Mesenteric fat pad (tissue), 1 donor: Measurements from ENCODE around the gene AGTRAP. TPM values are rescaled to one million over a fixed set of nuclear protein-coding genes. Genes with fewer than 3 reads are reported as not detected.

Experiments used
- DNase-seq: peaks from one replicate; pipeline ENCODE4 v3.0.0-alpha.2; 2020; ENCODE audit warnings: low spot score
- total RNA-seq: library from RNA; stranded (reverse); fragmentation: NEBNext Ultra II Directional; extraction: Animal tissue kit (Norgen Biotek cat#: 25700); gene quantifications from one replicate; pipeline ENCODE4 v1.2.1, GENCODE V29; 2021
- donor health status: DM: yes; HTN: yes; CAD: no.

AGTRAP gene
- total RNA-seq, 1 donor from 2014 or later: 39.8 TPM

DNA sequence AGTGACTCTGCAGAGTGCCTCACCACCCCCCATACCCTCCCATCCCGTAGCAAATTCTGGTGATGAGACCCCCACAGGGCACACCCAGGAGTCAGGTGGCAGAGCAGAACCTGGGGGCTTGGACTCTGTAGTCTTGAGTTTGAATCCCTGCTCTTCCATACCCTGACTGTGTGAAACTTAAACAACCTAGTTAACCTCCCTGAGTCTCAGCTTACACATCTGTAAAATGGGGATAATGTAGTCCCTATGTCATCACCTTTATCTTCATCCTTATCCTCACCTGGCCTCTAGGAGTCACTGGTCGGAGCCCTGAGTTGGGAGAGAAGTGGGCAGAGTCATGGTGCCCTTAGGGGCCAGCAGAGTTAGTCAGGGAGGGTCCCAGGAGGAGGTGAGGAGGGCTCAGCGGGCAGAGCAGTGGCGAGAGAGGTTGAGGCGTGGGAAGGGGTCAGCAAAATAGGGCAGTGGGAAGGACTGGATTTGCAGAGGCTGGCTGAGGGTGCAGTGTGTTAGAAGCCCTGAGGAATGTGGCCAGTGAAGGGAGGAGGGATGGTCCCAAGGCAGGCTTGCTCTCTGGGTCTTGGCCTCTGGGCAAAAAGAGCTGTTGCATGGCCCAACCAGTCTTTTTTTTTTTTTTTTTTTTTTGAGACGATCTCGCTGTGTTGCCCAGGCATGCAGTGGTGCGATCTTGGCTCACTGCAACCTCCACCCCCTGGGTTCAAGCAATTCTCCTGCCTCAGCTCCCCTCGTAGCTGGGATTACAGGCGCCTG lies 44.6 kb downstream of the AGTRAP start:
- no peak for DNase-seq

DNA sequence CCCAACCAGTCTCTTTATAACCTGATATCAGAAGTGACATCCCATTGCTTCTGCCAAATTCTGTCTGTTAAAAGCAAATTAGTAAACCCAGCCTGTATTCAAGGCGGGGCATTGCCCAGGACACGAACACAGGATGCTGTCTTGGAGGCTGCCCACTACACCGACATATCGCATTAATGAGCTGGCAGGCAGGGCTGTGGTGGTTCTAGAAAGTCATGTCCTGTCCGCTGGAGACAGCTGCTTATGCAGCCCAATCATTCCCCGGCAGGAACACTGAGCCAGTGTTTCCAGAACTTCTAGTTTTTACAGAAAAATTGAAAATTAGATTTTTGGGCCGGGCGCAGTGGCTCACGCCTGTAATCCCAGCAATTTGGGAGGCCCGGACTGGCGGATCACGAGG lies 45.4 kb downstream of the AGTRAP start:
- DNase-seq: no peak

DNA sequence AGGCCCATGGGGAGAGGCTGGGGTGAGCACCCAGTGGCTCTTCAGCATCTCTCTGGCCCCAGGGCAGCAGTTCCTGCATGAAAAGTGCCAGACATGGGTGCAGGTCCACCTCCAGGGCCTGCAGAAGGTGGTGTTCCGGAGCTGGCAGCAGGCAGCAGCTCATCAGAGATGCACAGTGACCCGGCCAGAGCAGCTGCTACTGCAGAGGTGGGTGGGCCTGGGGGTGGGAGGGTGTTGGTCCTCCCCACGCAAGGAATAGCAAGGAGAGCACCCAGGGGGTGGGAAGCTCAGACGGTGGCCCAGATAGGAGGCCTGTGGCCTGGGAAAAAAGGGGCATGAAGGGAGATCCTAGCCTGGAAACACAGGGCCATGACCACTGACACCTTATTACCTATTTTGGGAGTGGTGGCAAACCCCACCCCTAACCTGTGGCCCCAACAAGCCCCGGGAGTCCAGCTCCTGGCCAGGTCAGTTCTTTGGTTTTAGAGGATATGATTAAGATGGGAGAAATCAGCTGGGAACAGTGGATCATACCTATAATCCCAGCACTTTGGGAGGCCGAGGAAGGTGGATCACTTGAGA lies 46.3 kb downstream of the AGTRAP start:
- no peak for DNase-seq

DNA sequence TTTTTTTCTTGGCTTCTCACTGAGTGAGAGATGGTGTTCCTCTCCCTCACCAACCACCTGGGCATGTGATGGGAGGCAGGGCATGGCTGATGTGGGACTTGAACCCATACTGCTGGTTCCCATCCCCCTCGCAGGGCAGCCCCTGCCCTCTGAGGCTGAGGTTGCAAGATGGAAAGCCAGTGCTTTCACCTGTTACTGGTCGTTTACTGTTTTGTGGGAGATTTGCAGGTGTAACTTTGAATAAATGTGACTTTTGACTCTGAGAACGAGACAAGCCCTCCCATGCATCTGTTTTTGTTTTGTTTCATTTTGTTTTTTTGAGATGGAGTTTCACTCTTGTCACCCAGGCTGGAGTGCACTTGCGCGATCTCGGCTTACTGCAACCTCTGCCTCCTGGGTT lies 47.6 kb downstream of the AGTRAP start:
- DNase-seq: no peak

DNA sequence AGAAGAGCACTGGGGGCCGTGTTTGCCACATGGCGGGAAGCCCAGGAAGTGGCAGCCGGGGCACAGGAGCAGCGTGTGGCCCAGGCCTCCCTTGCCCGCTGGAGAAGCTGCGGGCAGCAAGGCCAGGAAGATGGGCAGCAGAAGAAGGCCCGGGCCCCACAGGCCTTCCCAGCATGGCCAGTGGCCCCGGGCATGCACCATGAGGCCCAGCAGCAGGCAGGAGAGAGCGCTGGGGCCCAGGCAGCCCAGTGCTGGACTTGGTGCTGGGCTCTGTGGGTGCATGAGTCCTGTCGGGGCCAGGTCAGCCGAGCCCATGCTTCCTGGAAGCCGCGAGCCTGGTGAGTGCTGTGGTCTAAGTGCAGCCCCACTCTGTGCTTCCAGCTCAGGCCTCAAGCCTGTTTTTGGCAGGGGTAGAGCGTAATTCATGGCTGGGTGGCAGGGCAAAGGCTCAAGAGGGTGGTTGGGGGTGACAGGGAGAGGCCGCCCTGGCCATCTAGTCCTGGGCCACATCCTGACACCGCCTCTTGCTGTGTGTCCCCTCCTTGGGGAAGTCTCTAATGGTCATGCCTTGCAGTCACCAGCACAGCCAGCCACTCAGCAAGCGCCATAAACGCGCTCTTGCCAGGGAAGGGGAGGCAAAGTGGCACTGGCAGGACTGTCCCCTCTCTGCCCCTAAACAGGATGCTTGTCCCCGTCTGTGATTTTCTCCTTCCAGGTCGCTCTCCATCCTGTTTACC lies 48.5 kb downstream of the AGTRAP start:
- no peak for DNase-seq

DNA sequence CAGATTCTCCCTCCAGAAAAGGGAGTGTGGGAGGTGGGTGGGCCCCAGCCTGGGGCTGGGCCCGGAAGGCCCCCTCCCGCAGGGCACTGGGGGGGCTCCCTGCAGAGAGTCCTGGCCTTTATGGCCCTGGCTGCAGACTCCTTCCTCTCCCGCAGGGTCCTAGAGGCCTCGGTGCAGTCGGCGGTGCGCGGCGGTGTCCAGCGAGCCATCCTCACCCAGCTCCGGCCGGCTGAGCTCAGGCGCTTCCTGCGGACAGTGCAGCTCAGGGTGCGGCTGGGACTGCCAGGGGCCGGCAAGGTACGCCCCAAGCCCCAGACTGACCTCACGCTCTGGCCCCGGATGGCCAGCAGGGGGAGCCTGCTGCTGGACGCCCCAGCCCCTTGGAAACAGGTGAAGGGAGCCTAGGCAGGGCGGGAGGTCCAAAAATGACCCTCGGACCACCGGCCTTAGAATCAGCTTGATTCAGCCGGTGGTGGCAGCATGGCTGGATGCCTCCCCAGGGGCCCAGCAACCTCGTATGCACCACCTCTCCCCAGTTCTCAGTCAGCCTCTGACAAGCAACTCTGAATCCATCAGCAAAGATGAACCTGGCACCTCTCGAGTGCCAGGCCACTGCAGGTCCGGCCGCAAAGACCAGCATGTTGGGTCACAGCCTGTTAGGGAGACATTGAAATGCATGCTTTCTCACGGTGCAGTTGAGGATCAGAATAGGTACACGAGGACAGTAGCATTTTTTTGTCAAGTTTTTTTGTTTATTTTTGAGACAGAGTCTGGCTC lies 49.2 kb downstream of the AGTRAP start:
- DNase-seq: no peak

DNA sequence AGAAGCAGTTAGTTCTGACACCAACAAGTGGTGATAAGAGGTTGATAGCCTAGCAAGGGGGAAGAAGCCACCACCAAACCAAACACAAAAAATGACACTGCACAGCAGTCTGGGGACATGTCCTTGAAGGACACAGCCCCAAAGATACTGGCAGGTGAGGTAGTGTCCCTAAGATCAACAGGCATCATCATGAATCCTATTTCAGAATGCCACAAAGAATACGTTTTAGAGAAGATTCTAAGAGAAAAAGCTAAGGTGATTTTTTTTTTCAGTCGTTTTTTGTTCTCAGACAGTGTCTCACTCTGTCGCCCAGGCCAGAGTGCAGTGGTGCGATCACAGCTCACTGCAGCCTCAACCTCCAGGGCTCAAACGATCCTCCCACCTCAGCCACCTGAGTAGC lies 50.2 kb downstream of the AGTRAP start:
- DNase-seq: no peak

DNA sequence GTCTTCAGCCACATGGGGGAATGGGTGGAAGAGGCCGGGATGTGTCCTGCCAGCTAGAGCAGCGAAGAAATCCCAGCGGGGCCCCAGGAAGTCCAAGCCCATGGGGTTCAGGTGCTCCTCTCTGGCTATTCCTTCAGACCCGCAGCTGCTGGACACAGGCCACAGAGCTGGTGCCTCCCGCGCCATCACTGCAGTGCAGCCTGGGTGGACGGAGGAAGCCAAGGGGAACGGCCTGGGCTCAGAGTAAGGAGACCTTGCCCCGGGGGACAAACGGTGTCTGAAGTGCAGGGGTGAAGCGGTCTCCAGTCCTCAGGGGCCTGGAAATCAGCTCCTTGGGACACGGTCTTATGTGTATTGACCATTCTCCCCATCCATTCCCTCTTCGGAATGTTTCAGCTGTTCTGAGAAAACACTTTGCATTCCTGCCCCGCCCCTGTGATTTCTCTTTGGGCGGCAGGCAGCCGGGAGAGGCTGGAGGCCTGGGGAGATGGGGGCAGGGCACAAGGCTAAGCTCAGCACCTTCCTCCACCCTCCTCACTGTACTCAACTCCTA lies 51.4 kb downstream of the AGTRAP start:
- no peak for DNase-seq

DNA sequence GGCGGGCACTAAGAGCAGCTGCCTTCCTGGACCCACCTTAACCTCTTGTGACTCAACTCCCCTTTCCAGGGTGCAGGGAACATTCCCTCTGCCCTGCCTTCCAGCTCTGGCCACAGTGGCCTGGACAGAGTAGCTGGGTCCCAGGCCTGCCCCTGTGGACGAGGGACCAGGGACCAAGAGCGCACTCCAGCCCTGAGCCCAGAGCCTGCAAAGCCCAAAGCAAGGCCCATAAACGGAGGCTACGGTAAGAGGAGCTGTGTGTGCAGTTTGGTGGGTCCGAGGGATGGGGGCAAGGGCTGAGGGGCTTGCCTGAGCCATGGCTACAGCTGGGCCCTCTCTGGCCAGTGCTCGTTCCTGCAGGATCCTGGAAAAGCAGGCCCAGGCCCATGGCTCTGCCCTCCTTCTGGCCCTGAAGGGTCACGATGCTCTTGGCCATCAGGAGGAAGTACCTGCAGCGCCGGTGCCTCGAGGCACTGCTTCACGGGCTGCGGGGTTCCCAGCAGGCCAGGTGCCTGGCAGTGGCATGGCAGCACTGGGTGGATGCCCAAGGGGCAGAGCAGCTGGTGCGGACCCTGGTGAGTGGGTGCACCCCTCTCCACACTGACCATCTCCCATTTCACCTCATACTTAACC lies 52.0 kb downstream of the AGTRAP start:
- no peak for DNase-seq

DNA sequence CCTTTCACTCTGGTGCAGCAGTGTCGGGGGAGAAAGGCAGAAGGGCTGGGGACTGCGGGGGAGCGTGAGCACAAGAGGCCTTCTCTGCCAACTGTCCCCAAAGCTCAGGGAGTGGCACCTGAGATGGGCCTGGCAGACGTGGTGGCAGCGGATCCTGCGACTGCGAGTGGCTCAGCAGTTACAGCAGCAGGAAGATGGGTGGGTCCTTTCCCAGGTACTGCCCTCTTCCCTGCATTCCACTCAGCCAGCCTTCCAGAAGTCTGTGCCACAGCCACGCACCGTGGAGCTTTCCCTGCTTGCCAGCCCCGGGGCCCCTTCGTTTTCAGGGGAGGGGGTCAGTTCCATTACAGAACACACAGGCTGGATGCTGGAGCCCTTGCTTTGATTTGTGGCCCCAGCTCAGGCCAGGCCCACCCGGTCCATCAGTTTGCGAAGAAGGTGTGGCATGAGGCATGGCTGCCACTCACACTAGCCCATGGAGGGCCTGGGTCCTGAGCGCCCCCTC lies 52.7 kb downstream of the AGTRAP start:
- no peak for DNase-seq

DNA sequence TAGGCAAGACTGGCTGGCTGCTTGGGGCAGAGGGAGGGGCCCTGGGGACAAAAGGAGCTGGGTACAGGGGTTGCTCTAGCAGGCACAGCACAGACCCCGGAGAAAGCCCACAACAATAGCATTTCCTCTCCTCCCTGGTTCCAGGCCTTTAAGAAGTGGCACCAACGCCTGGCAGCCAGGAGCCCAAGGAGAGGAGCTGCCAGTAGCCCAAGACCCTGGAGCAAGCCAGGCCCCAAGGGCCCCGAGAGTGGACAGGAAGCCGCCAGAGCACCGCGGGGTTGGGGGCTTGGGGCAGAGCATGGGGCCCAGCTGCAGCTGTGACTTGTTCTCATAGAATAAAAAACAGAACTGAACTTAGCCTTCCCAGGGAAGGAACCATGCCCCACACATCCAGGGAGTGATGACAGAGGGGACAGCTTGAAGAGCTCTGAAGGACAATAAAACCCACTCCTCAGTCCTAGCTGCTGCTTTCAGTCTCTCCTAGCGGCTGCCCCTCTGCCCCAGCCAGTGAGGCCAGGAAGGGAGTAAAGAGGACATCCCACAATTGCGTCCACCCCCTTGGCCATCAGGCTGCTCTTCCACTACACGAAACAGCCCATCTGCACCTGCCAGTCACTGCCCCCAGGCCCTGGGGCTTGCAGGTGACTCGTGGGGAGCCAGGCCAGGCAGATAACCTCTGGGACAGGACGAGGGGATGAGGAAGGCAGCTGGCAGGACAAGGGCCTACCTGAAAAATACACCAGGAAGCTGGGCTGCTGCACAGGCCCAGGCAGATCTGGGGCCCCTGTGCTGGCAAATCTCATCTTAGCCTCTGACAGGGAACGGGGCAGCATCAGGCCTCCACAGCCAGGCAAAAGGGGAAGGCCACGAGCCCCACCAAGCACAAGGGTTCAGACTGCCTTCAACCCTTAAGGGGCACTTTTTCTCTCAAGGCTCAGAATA lies 53.5 kb downstream of the AGTRAP start:
- DNase-seq: no peak

DNA sequence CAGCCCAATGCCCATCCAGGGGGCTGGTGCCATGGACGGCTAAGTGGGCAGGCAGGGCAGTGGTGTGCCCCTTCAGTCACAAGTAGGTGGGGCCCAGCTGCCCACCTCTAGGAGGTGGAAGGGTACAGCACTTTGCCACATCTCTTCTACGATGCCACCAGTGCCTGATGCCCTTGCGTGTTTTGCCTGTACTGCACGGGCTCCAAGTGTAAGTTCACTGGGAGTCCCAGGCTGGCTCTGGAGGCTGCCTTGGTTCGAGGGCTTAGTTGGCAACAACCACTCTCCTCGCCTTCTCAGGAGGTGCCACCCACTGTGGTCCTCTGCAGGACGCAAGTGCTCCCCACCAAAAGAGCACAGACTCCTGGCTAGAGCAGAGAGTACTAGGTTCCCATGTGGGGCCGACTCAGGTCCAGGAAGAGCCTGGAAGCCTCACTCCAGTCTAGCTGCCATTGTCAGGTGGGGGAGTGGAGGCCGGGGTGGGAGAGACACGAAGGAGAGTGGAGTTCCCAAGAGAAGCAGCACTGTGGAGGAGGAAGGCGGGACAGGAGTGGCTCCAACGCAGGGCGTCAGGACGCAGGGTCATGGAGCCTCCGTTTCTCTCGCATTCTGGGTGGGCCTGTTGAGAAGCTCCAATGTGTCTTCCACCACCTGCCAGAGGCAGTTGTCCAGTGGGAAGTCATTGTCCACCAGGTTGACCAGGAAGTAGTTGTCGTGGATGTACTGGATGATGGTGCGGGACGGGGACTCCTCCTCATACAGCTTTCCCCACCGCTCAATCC lies 54.4 kb downstream of the AGTRAP start:
- DNase-seq: no peak

DNA sequence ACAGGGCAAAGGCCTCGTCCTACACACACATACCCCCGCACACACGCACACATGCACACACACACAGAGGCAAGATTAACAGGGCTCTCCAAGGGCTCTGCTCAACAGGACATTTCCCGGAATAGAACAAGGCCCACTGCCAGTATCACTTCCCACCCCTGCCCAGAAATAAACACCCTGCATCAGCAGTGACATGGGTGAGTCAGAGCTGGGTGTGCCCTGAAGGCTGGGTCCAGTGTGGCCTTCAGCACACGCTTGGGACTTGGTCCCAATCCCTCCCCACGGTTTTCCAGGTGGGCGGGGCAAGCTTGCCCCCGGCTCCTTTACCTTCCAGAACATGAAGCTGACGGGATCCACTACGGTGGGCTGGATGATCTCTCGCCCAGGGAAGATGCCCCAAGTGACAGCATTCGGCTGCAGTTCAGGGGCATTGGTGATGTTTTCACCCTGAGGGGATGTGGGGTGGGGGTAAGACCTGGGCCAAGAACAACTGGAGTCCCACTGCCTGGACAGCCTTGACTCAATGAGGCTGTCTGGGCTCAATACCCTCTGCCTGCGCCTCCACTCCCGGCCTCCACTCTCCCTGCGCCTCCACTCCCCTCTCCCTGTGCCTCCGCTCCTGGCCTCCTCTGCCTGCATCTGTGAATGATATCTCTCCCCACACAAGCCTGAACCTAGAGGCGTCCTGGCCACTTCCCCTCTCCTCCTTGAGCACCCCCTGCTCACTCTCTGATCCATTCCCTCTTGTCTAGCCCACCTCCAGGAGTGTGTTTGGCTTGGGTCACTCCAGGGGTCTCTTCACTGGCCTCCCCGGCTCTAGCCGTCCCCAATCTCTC lies 55.2 kb downstream of the AGTRAP start:
- no peak for DNase-seq

DNA sequence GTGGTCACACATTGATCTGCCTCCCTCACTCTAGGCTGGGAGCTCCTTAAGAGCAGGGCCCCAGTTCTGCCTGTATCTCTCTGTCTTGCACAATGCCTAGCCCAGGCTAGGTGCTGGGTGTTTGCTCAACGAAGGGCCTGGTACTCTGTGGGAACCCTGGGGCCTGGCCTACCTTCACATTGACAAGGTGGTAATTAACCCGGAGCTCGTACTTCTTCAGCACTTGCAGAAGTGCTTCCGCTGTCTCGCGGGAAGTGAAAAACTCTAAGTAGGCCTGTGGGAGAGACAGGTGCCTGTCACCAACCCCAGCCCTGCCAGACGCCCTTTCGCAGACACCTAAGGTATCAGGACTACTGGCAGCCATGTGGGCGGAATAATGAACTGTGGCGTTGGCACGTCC lies 56.2 kb downstream of the AGTRAP start:
- no peak for DNase-seq

DNA sequence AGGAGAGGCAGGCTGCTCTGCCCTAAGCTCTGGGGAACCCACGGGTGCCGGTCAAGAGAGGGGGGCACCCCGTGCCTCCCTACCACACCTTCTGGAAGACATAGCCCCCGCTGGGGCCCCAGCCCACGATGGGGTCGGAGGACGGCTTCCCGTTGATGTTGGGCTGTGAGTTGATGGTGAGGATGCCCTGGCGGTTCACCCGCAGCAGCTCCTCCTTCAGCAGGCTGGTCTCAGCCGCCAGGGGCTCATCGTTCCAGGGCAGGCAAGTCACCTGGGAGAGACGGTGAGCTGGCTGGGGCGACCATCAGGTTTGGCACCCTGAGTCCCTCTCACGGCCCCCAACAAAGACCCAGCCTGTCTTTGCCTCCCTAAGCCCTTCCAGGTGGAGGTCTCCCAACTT lies 57.9 kb downstream of the AGTRAP start:
- DNase-seq: no peak

DNA sequence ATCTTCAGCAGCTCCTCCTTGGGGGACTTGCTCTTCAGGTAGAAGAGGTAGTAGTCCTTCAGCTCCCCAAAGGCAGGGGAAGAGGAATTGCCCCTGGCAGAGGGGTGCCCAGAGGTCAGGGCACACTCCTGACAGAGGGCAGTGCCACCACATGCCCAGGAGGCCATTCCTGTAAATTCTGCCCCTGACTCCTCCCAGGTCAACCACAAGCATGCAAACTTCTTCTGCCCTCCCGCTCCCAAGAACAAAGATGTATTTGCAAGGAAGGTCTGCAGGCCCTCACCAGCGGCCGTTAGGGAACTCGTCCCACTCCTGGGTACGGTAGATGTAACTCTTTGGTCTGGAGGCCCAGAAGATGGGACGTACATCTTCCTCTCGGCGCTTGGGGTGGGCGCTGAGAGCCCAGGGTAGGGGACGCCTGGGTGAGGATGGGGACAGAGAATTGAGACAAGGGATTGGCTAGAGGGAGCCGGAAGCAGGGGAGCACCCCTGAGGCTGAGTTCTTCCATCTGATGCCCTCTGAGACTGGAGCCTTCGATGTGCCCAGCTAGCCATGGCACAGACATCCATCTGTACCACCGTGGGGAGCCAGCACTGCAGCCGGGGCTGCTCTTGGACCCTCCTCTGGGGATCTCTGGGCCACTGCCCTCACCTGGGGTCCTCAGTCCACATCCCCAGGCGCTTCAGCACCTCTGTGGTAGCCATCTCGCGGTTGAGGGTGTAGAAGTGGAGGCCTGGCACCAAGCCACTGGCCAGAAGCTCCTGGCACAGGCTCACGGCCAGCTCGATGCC lies 58.7 kb downstream of the AGTRAP start:
- no peak for DNase-seq
